K562 (cell line): ENCODE results near the gene NKX2-1. TPM values are rescaled to one million over a fixed set of nuclear protein-coding genes. Genes with fewer than 3 reads are reported as not detected.
A peak's percentile ranks its signal among the peaks of the same experiment; 100 is the strongest.

ENCODE experiments used
- ATAC-seq: fragments of 200-7000 bp; cut with Tn5 transposase; 3 replicates; pipeline ENCODE4 v1.9.1; 2020; ENCODE audit warnings: moderate library complexity
- BruUV-seq: library from RNA; stranded (reverse); fragments of 400-500 nt; replicated peaks from 2 replicates; lab custom pipeline; 2021; lab: Mats Ljungman, UMichigan
- CTCF ChIA-PET: fragments of 300-600 bp; formaldehyde crosslinking; extraction: SDS; loops from one replicate; lab custom pipeline; 2021; ENCODE audit warnings: low intra/inter-chr PET ratio; lab: Yijun Ruan, JAX
- POLR2A ChIA-PET: fragments of 300-600, 350-650 bp; sonication (Branson Sonifier 250); formaldehyde crosslinking; extraction: SDS; loops from one replicate; lab custom pipeline; 2021; ENCODE audit warnings: antibody characterized with exemption, inconsistent platforms; lab: Yijun Ruan, JAX
- DNase-seq, 4 experiments: peaks; one replicate each; pipeline versions ENCODE4 v3.0.0 to v3.0.0-alpha.2; 2011 to 2018; ENCODE audit warnings: low spot score in 3 of 4, mixed read lengths in 3 of 4; ENCODE audit errors: extremely low read depth in 1 of 4
- FAIRE-seq: peaks from 2 replicates; lab custom pipeline; 2011; peaks lifted over from hg19 to GRCh38; lab: Jason Lieb, UNC
- H2AFZ ChIP-seq: 2 replicates; pipeline ENCODE4 v1.6.0; 2011; ENCODE audit warnings: low read depth, low read length, control low read depth, inconsistent platforms
- H3K27ac ChIP-seq: fragments of 200-600 bp; 3 replicates; pipeline ENCODE4 v1.8.0; 2011; ENCODE audit warnings: low read depth, mild to moderate bottlenecking, control low read depth, inconsistent platforms, low read length, moderate library complexity, mixed read lengths; ENCODE audit errors: extremely low read depth
- H3K27me3 ChIP-seq, 2 experiments: fragments of 300-600 bp in 1 of 2; 2 replicates in 1 of 2; 3 replicates in 1 of 2; pipeline versions ENCODE4 v1.6.0 to v1.8.0; 2011; ENCODE audit warnings: inconsistent platforms in 2 of 2, low read length in 2 of 2, mild to moderate bottlenecking in 1 of 2, mixed read lengths in 1 of 2, moderate library complexity in 1 of 2; ENCODE audit not compliant: control insufficient read depth in 2 of 2, insufficient read depth in 2 of 2
- H3K36me3 ChIP-seq: fragments of 300-600 bp; 3 replicates; pipeline ENCODE4 v1.8.0; 2011; ENCODE audit warnings: mild to moderate bottlenecking, low read length, inconsistent platforms; ENCODE audit not compliant: control insufficient read depth, insufficient read depth
- H3K4me1 ChIP-seq, 2 experiments: fragments of 200-600 bp in 1 of 2; replicated peaks in 1 of 2; 2 replicates in 1 of 2; 3 replicates in 1 of 2; pipeline versions ENCODE4 v1.5.1 to v1.8.0; 2011; ENCODE audit warnings: inconsistent platforms in 2 of 2, low read length in 2 of 2, mild to moderate bottlenecking in 1 of 2, mixed read lengths in 1 of 2, moderate library complexity in 1 of 2; ENCODE audit not compliant: control insufficient read depth in 2 of 2, insufficient read depth in 2 of 2
- H3K4me2 ChIP-seq: 2 replicates; pipeline ENCODE4 v1.6.1; 2011; ENCODE audit warnings: low read length, control low read depth, inconsistent platforms, mixed read lengths; ENCODE audit not compliant: insufficient read depth
- H3K4me3 ChIP-seq: fragments of 200-600 bp; sonication (generic), shearing (Covaris generic); 2 replicates; pipeline ENCODE4 v1.5.1; 2016; ENCODE audit warnings: control low read depth, inconsistent platforms
- H3K79me2 ChIP-seq: fragments of 200-600 bp; 3 replicates; pipeline ENCODE4 v1.8.0; 2011; ENCODE audit warnings: low read length, inconsistent platforms; ENCODE audit not compliant: control insufficient read depth, insufficient read depth
- H3K9ac ChIP-seq, 2 experiments: 2 replicates each; pipeline versions ENCODE4 v1.6.0 to v1.6.1; 2011; ENCODE audit warnings: low read depth in 2 of 2, low read length in 2 of 2, control low read depth in 1 of 2, inconsistent platforms in 1 of 2, mild to moderate bottlenecking in 1 of 2, mixed read lengths in 1 of 2; ENCODE audit not compliant: insufficient read depth in 1 of 2
- H3K9me1 ChIP-seq: one replicate; pipeline ENCODE4 v1.6.0; 2011; ENCODE audit warnings: inconsistent platforms, mild to moderate bottlenecking, low read length, moderate library complexity; ENCODE audit not compliant: control insufficient read depth, insufficient read depth
- H3K9me3 ChIP-seq: replicated peaks from 2 replicates; pipeline ENCODE4 v1.5.1; 2011; ENCODE audit warnings: low read depth, low read length, inconsistent platforms; ENCODE audit not compliant: control insufficient read depth, insufficient read depth
- H4K20me1 ChIP-seq: replicated peaks from 2 replicates; pipeline ENCODE4 v1.6.1; 2011; ENCODE audit warnings: low read length, inconsistent platforms, mixed read lengths; ENCODE audit not compliant: control insufficient read depth, insufficient read depth
- CTCF ChIP-seq, 3 experiments: IDR thresholded peaks in 2 of 3; conservative IDR thresholded peaks in 1 of 3; 2 replicates each; pipeline ENCODE4 v1.5.1; 2011 to 2012; ENCODE audit warnings: low read length in 3 of 3, mild to moderate bottlenecking in 3 of 3, control low read depth in 2 of 3, improper control_type of control experiment in 1 of 3, inconsistent platforms in 1 of 3, low read depth in 1 of 3, mixed read lengths in 1 of 3, moderate library complexity in 1 of 3; ENCODE audit not compliant: insufficient read depth in 2 of 3
- EZH2 ChIP-seq: IDR thresholded peaks from 2 replicates; pipeline ENCODE4 v1.6.1; 2012; ENCODE audit warnings: low read depth, mild to moderate bottlenecking, inconsistent platforms, low read length, borderline replicate concordance
- GATAD2B ChIP-seq: fragments of 450-650 bp; IDR thresholded peaks from 2 replicates; pipeline ENCODE4 v1.6.1; 2017; ENCODE audit warnings: mild to moderate bottlenecking, borderline replicate concordance
- JUN ChIP-seq, 2 experiments: sonication (generic) in 1 of 2; formaldehyde crosslinking in 1 of 2; IDR thresholded peaks; 2 replicates each; pipeline versions ENCODE4 v1.6.1 to v1.8.0; 2012 to 2022; ENCODE audit warnings: borderline replicate concordance in 2 of 2, mild to moderate bottlenecking in 2 of 2, improper control_type of control experiment in 1 of 2, low read depth in 1 of 2, low read length in 1 of 2, missing genetic modification reagents in 1 of 2
- WGBS: fragments of 100-300 bp; shearing (Covaris generic); methylation state at CpG from one replicate; pipeline ENCODE4 v1.1.6; 2016; ENCODE audit warnings: low coverage, mixed read lengths; ENCODE audit not compliant: insufficient coverage; ENCODE audit errors: missing lambda C conversion rate; 5-methylcytosine and 5-hydroxymethylcytosine counted together
- in situ Hi-C: fragments of 300-500 bp; cut with MboI; formaldehyde crosslinking; loops from 4 replicates; pipeline ENCODE4 v1.15.0; 2018; ENCODE audit warnings: inconsistent platforms, mixed read lengths
- intact Hi-C: fragments of 100-400 bp; cut with micrococcal nuclease; formaldehyde crosslinking; loops from 2 replicates; pipeline ENCODE4 v1.14.2; 2022
- polyA plus RNA-seq, 8 experiments: library from polyadenylated mRNA; depleted of rRNA in 4 of 8; stranded (reverse) in 5 of 8; unstranded in 3 of 8; fragments of >200 nt; fragmentation: Nextera tagmentation in 2 of 8; fragmentation: Illumina TruSeq in 1 of 8; extraction: Ambion mirVana in 2 of 8; extraction: Trizol in 1 of 8; gene quantifications; 2 replicates each; pipeline versions ENCODE4 v1.2.1 to v1.2.3, GENCODE V29; 2011 to 2014; ENCODE audit warnings: inconsistent platforms in 1 of 8, missing spikeins in 1 of 8
- total RNA-seq, 7 experiments: library from RNA; depleted of rRNA in 6 of 7; stranded (reverse); fragments of >200 nt in 6 of 7; fragmentation: Illumina TruSeq in 2 of 7; extraction: Trizol in 2 of 7; gene quantifications; 2 replicates each; pipeline versions ENCODE4 v1.2.1 to v1.2.3, GENCODE V29; 2011 to 2021; ENCODE audit warnings: low replicate concordance in 1 of 7

NKX2-1 gene
- total and polyA plus RNA-seq, 9 of the 15 experiments (the other 6 are each of a cell fraction or from before 2014, with no cell fraction given) = 0.11 TPM; not detected in 8

GRCh38 chr14:36520601-36521525 lies 831 bp upstream of the NKX2-1 start:
- ChIA-PET POLR2A (no interaction called here), CTCF (no interaction called here)
- peaks cover 0 to 31% of the 10 kb centered on the region in 2 experiments; a peak in 2 of 5 replicates for H3K4me1 ChIP-seq
- intact Hi-C loops (no loop called here), in situ Hi-C loops (no loop called here)
- H3K9ac ChIP-seq = no peak overlapping the region
- H4K20me1 ChIP-seq = no peaks in the 10 kb centered on the region
- no peak overlapping the region for H3K27ac ChIP-seq
- TF ChIP-seq JUN (IDR thresholded peaks at IDR 0.05; ENCODE audit: borderline replicate concordance, low read depth, low read length) (no peak), JUN (CRISPR knock-in tag; IDR thresholded peaks at IDR 0.05; ENCODE audit: borderline replicate concordance) (no peak), GATAD2B (no peak), EZH2 (no peak), CTCF (IDR thresholded peaks at IDR 0.05 in 2 of 3, conservative IDR thresholded peaks at IDR 0.05 in 1 of 3; ENCODE audit: insufficient read depth in 2 of 3, low read depth in 1 of 3, low read length in 3 of 3) (peak in 2 of 3 experiments; percentile 20 to 23; a peak in 2 of 6 replicates)
- no peaks in the 10 kb centered on the region for H3K36me3 ChIP-seq
- peaks cover 7 to 56% of the 10 kb centered on the region in 2 experiments; a peak in 4 of 5 replicates for H3K27me3 ChIP-seq
- H3K4me2 ChIP-seq = no peak overlapping the region
- FAIRE-seq (no peak), ATAC-seq (peak; percentile 72), DNase-seq (peak; percentile 13 to 36 (median 26))
- H3K79me2 ChIP-seq = no peaks in the 10 kb centered on the region
- H3K9me1 ChIP-seq = no peaks in the 10 kb centered on the region
- H2AFZ ChIP-seq = no peak overlapping the region
- WGBS = 12% methylated on average over 38 of the region's 63 CpGs
- no TSS peak for BruUV-seq
- no peak overlapping the region for H3K4me3 ChIP-seq
- no peaks in the 10 kb centered on the region for H3K9me3 ChIP-seq
